SK-N-SH (cell line): ENCODE measurements around the gene BMP4. TPM values are rescaled to one million over a fixed set of nuclear protein-coding genes. Genes with fewer than 3 reads are reported as not detected.

Source experiments
- CTCF ChIA-PET: fragments of 300-600, 350-600 bp; formaldehyde crosslinking; extraction: SDS; loops from one replicate; lab custom pipeline; 2021; lab: Yijun Ruan, JAX
- POLR2A ChIA-PET: fragments of 350-600 bp; sonication (Branson Sonifier 250); formaldehyde crosslinking; extraction: SDS; loops from one replicate; lab custom pipeline; 2020; ENCODE audit warnings: antibody characterized with exemption, inconsistent platforms; lab: Yijun Ruan, JAX
- DNase-seq: peaks from one replicate; pipeline ENCODE4 v3.0.0; 2012
- H2AFZ ChIP-seq: fragments of 200-600 bp; sonication (generic); 2 replicates; pipeline ENCODE4 v1.8.1; 2016; ENCODE audit warnings: antibody characterized with exemption, mild to moderate bottlenecking, low read depth
- H3F3A ChIP-seq: fragments of 200-600 bp; sonication (generic); replicated peaks from 2 replicates; pipeline ENCODE3; 2016; ENCODE audit warnings: antibody characterized with exemption, mild to moderate bottlenecking; ENCODE audit not compliant: insufficient read depth
- H3K27ac ChIP-seq, 2 experiments: fragments of 200-500 bp in 1 of 2; fragments of 200-600 bp in 1 of 2; sonication (Bioruptor generic) in 1 of 2; sonication (generic), shearing (Covaris generic) in 1 of 2; 2 replicates each; pipeline versions ENCODE4 v1.5.1 to v1.6.1; 2014 to 2016; ENCODE audit warnings: low read depth in 2 of 2, inconsistent platforms in 1 of 2, low read length in 1 of 2, mild to moderate bottlenecking in 1 of 2, mixed read lengths in 1 of 2
- H3K27me3 ChIP-seq: fragments of 200-600 bp; sonication (generic), shearing (Covaris generic); 2 replicates; pipeline ENCODE4 v1.6.1; 2016; ENCODE audit warnings: mixed run types; ENCODE audit not compliant: insufficient read depth
- H3K36me3 ChIP-seq, 2 experiments: fragments of 200-500 bp in 1 of 2; fragments of 200-600 bp in 1 of 2; sonication (Bioruptor generic) in 1 of 2; sonication (generic) in 1 of 2; replicated peaks in 1 of 2; 2 replicates each; pipeline versions ENCODE3 to v1.5.1; 2014 to 2016; ENCODE audit warnings: low read length in 1 of 2, mild to moderate bottlenecking in 1 of 2; ENCODE audit not compliant: insufficient read depth in 2 of 2, control insufficient read depth in 1 of 2
- H3K4me1 ChIP-seq, 2 experiments: fragments of 200-500 bp in 1 of 2; fragments of 200-600 bp in 1 of 2; sonication (Bioruptor generic) in 1 of 2; sonication (generic), shearing (Covaris generic) in 1 of 2; 2 replicates each; pipeline versions ENCODE4 v1.5.1 to v1.6.1; 2014 to 2016; ENCODE audit warnings: low read depth in 1 of 2, low read length in 1 of 2, mixed run types in 1 of 2; ENCODE audit not compliant: insufficient read depth in 2 of 2, control insufficient read depth in 1 of 2
- H3K4me2 ChIP-seq: fragments of 200-600 bp; sonication (generic), shearing (Covaris generic); 2 replicates; pipeline ENCODE4 v1.6.1; 2017; ENCODE audit warnings: mixed run types
- H3K4me3 ChIP-seq, 2 experiments: fragments of 200-500 bp in 1 of 2; fragments of 200-600 bp in 1 of 2; sonication (Bioruptor generic) in 1 of 2; sonication (generic), shearing (Covaris generic) in 1 of 2; 2 replicates each; pipeline versions ENCODE4 v1.5.1 to v1.8.1; 2014 to 2016; ENCODE audit warnings: low read depth in 2 of 2, inconsistent platforms in 1 of 2, low read length in 1 of 2, mild to moderate bottlenecking in 1 of 2, mixed read lengths in 1 of 2, moderate library complexity in 1 of 2
- H3K79me2 ChIP-seq: fragments of 200-600 bp; sonication (generic); 2 replicates; pipeline ENCODE4 v1.8.1; 2017; ENCODE audit warnings: mild to moderate bottlenecking; ENCODE audit not compliant: insufficient read depth
- H3K9ac ChIP-seq: fragments of 200-600 bp; sonication (generic); 2 replicates; pipeline ENCODE4 v1.6.1; 2017; ENCODE audit warnings: mixed run types
- H3K9me2 ChIP-seq: fragments of 200-600 bp; sonication (generic); 2 replicates; pipeline ENCODE4 v1.6.1; 2017; ENCODE audit warnings: mixed run types
- H3K9me3 ChIP-seq: fragments of 200-600 bp; sonication (generic); 2 replicates; pipeline ENCODE4 v1.6.1; 2017; ENCODE audit warnings: mixed run types, mild to moderate bottlenecking, moderate library complexity
- H4K20me1 ChIP-seq: fragments of 200-600 bp; sonication (generic); 2 replicates; pipeline ENCODE4 v1.6.1; 2017; ENCODE audit warnings: mild to moderate bottlenecking, mixed run types; ENCODE audit not compliant: insufficient read depth
- CHD2 ChIP-seq: fragments of 150-350 bp; IDR thresholded peaks from 2 replicates; pipeline ENCODE4 v1.6.1; 2018; ENCODE audit warnings: low read length; ENCODE audit not compliant: partially characterized antibody
- FOSL2 ChIP-seq: IDR thresholded peaks from 2 replicates; pipeline ENCODE4 v1.4.0; 2012; ENCODE audit warnings: low read depth, mild to moderate bottlenecking, moderate library complexity, borderline replicate concordance
- FOXM1 ChIP-seq: IDR thresholded peaks from 2 replicates; pipeline ENCODE4 v1.4.0; 2012; ENCODE audit warnings: low read depth, mild to moderate bottlenecking
- GABPA ChIP-seq: IDR thresholded peaks from 2 replicates; pipeline ENCODE4 v1.4.0; 2012; ENCODE audit warnings: low read depth, mild to moderate bottlenecking
- GATA2 ChIP-seq: sonication (generic); formaldehyde crosslinking; IDR thresholded peaks from 2 replicates; pipeline ENCODE4 v1.5.0; 2020; ENCODE audit warnings: mild to moderate bottlenecking, missing genetic modification reagents
- IRF3 ChIP-seq: fragments of 150-350 bp; IDR thresholded peaks from 2 replicates; pipeline ENCODE4 v1.6.1; 2016; ENCODE audit warnings: mild to moderate bottlenecking, low read depth, low read length
- MXI1 ChIP-seq: IDR thresholded peaks from 2 replicates; pipeline ENCODE4 v1.6.1; 2012; ENCODE audit warnings: mild to moderate bottlenecking, low read depth, low read length, improper control_type of control experiment
- NFIC ChIP-seq: IDR thresholded peaks from 2 replicates; pipeline ENCODE4 v1.4.0; 2012; ENCODE audit warnings: borderline replicate concordance
- RAD21 ChIP-seq: IDR thresholded peaks from 2 replicates; pipeline ENCODE4 v1.6.1; 2012; ENCODE audit warnings: mild to moderate bottlenecking, low read length
- RCOR1 ChIP-seq: fragments of 150-350 bp; IDR thresholded peaks from 2 replicates; pipeline ENCODE4 v1.6.1; 2017; ENCODE audit warnings: antibody characterized with exemption, low read length
- RFX5 ChIP-seq: IDR thresholded peaks from 2 replicates; pipeline ENCODE4 v1.6.1; 2012; ENCODE audit warnings: mild to moderate bottlenecking, improper control_type of control experiment, low read length
- SIN3A ChIP-seq: IDR thresholded peaks from 2 replicates; pipeline ENCODE4 v1.6.1; 2012; ENCODE audit warnings: low read depth, mild to moderate bottlenecking, low read length, moderate library complexity, borderline replicate concordance
- YY1 ChIP-seq: IDR thresholded peaks from 2 replicates; pipeline ENCODE4 v1.4.0; 2012; ENCODE audit warnings: low read depth, mild to moderate bottlenecking
- WGBS: methylation state at CpG from one replicate; pipeline ENCODE4 v1.1.6; 2017; ENCODE audit warnings: low lambda C conversion rate; 5-methylcytosine and 5-hydroxymethylcytosine counted together
- polyA plus RNA-seq, 3 experiments: library from polyadenylated mRNA; depleted of rRNA; stranded (reverse); fragments of >200 nt; gene quantifications; 2 replicates each; pipeline ENCODE4 v1.2.3, GENCODE V29; 2012
- TF ChIP-seq, protein P1 (sequence below): IDR thresholded peaks from 2 replicates; pipeline ENCODE4 v1.4.0; 2012; ENCODE audit warnings: low read depth, borderline replicate concordance
- TF ChIP-seq, protein P2 (sequence below): IDR thresholded peaks from 2 replicates; pipeline ENCODE4 v1.6.1; 2012; ENCODE audit warnings: mild to moderate bottlenecking, low read depth, low read length, moderate library complexity

Gene BMP4
- polyA plus RNA-seq, 1 of the 3 experiments (the other 2 are of a cell fraction): not detected

GRCh38 chr14:53978194-53978593 is 21.6 kb upstream of the BMP4 start:
- Histone ChIP-seq H3K9me2 (no peaks in the 10 kb centered on the region), H3K4me3 (no peak overlapping the region), H3K4me2 (no peak overlapping the region), H3K9ac (no peak overlapping the region), H3K9me3 (no peaks in the 10 kb centered on the region), H3F3A (no peaks in the 10 kb centered on the region), H3K4me1 (no peaks in the 10 kb centered on the region), H3K27me3 (peaks cover 20% of the 10 kb centered on the region; the same call in 1 of the 2 replicates), H3K79me2 (no peaks in the 10 kb centered on the region), H2AFZ (no peak overlapping the region), H4K20me1 (no peaks in the 10 kb centered on the region), H3K27ac (no peak overlapping the region), H3K36me3 (no peaks in the 10 kb centered on the region)
- TF ChIP-seq FOSL2: no peak
- TF ChIP-seq RAD21: no peak
- TF ChIP-seq IRF3: no peak
- no peak for TF ChIP-seq GATA2 (CRISPR knock-in tag)
- no peak for TF ChIP-seq FOXM1
- no peak for TF ChIP-seq GABPA
- TF ChIP-seq, protein P1, sequence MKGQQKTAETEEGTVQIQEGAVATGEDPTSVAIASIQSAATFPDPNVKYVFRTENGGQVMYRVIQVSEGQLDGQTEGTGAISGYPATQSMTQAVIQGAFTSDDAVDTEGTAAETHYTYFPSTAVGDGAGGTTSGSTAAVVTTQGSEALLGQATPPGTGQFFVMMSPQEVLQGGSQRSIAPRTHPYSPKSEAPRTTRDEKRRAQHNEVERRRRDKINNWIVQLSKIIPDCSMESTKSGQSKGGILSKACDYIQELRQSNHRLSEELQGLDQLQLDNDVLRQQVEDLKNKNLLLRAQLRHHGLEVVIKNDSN: no peak
- TF ChIP-seq NFIC: no peak
- ChIA-PET CTCF (no interaction called here), POLR2A (no interaction called here)
- no peak for DNase-seq
- 43% methylated on average over 3 of the region's 3 CpGs for WGBS

- Histone ChIP-seq H3K4me3 (no peak overlapping the region), H3K4me2 (no peak overlapping the region), H3K36me3 (no peaks in the 10 kb centered on the region), H3K27ac (no peak overlapping the region), H3K9me3 (no peaks in the 10 kb centered on the region), H3K9ac (no peak overlapping the region), H2AFZ (no peak overlapping the region), H3F3A (no peaks in the 10 kb centered on the region), H4K20me1 (no peaks in the 10 kb centered on the region), H3K27me3 (peaks cover 20% of the 10 kb centered on the region; the same call in 1 of the 2 replicates), H3K9me2 (no peaks in the 10 kb centered on the region), H3K79me2 (no peaks in the 10 kb centered on the region), H3K4me1 (no peaks in the 10 kb centered on the region)
- DNase-seq: no peak
- 31% methylated on average over 5 of the region's 5 CpGs for WGBS
- POLR2A ChIA-PET: no interaction called here
- TF ChIP-seq RFX5 (no peak), RCOR1 (no peak)
- CTCF ChIA-PET: no interaction called here
These were observed 18.8 kb upstream of the BMP4 start for GRCh38 chr14:53975444-53975843.

GRCh38 chr14:53971521-53971920 is 14.9 kb upstream of the BMP4 start:
- Histone ChIP-seq H3K9me3 (no peaks in the 10 kb centered on the region), H3K4me3 (no peak overlapping the region), H3K9me2 (no peaks in the 10 kb centered on the region), H2AFZ (no peak overlapping the region), H3K36me3 (no peaks in the 10 kb centered on the region), H3K79me2 (no peaks in the 10 kb centered on the region), H3K9ac (no peak overlapping the region), H3K4me2 (no peak overlapping the region), H3K27ac (no peak overlapping the region), H3K4me1 (no peaks in the 10 kb centered on the region), H3F3A (no peaks in the 10 kb centered on the region), H4K20me1 (no peaks in the 10 kb centered on the region), H3K27me3 (peaks cover 36% of the 10 kb centered on the region; the same call in 1 of the 2 replicates)
- no peak for DNase-seq
- 43% methylated on average over 4 of the region's 4 CpGs for WGBS
- CTCF ChIA-PET: no interaction called here
- POLR2A ChIA-PET: no interaction called here
- TF ChIP-seq YY1 (no peak), SIN3A (no peak), RAD21 (no peak), MXI1 (no peak), CHD2 (no peak)
- TF ChIP-seq, protein P2, sequence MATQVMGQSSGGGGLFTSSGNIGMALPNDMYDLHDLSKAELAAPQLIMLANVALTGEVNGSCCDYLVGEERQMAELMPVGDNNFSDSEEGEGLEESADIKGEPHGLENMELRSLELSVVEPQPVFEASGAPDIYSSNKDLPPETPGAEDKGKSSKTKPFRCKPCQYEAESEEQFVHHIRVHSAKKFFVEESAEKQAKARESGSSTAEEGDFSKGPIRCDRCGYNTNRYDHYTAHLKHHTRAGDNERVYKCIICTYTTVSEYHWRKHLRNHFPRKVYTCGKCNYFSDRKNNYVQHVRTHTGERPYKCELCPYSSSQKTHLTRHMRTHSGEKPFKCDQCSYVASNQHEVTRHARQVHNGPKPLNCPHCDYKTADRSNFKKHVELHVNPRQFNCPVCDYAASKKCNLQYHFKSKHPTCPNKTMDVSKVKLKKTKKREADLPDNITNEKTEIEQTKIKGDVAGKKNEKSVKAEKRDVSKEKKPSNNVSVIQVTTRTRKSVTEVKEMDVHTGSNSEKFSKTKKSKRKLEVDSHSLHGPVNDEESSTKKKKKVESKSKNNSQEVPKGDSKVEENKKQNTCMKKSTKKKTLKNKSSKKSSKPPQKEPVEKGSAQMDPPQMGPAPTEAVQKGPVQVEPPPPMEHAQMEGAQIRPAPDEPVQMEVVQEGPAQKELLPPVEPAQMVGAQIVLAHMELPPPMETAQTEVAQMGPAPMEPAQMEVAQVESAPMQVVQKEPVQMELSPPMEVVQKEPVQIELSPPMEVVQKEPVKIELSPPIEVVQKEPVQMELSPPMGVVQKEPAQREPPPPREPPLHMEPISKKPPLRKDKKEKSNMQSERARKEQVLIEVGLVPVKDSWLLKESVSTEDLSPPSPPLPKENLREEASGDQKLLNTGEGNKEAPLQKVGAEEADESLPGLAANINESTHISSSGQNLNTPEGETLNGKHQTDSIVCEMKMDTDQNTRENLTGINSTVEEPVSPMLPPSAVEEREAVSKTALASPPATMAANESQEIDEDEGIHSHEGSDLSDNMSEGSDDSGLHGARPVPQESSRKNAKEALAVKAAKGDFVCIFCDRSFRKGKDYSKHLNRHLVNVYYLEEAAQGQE: no peak
- TF ChIP-seq, protein P1: no peak
